DOHH2 (cell line): Measurements from ENCODE around the gene ARRDC2.
"Not testable (repeated sequence)": the region's sequence is repeated elsewhere in the genome, so short reads cannot be mapped to it uniquely, and the experiment has no call there.

Experiments
- H3F3A ChIP-seq: fragments of 200-600 bp; sonication (generic), shearing (Covaris generic); 2 replicates; pipeline ENCODE4 v1.6.0; 2016; ENCODE audit warnings: antibody characterized with exemption, mild to moderate bottlenecking; ENCODE audit not compliant: control insufficient read depth, insufficient read depth
- H3K27ac ChIP-seq: fragments of 200-600 bp; sonication (generic); 2 replicates; pipeline ENCODE4 v1.5.1; 2014; ENCODE audit warnings: low read depth, mild to moderate bottlenecking, low read length, moderate library complexity
- H3K27me3 ChIP-seq: fragments of 200-600 bp; sonication (generic); 2 replicates; pipeline ENCODE4 v1.6.1; 2014; ENCODE audit warnings: mild to moderate bottlenecking, low read length, mixed read lengths; ENCODE audit not compliant: control insufficient read depth
- H3K36me3 ChIP-seq: fragments of 200-600 bp; sonication (generic); 2 replicates; pipeline ENCODE4 v1.6.1; 2014; ENCODE audit warnings: mild to moderate bottlenecking, low read length, moderate library complexity, mixed read lengths; ENCODE audit not compliant: control insufficient read depth
- H3K4me1 ChIP-seq: fragments of 200-600 bp; sonication (generic); 2 replicates; pipeline ENCODE4 v1.6.1; 2014; ENCODE audit warnings: mild to moderate bottlenecking, low read length, mixed read lengths; ENCODE audit not compliant: control insufficient read depth
- H3K4me2 ChIP-seq: fragments of 200-600 bp; sonication (generic); 2 replicates; pipeline ENCODE4 v1.6.0; 2014; ENCODE audit warnings: mild to moderate bottlenecking, low read length, moderate library complexity
- H3K4me3 ChIP-seq: fragments of 200-600 bp; sonication (generic); 2 replicates; pipeline ENCODE4 v1.5.1; 2014; ENCODE audit warnings: mild to moderate bottlenecking, low read length, mixed read lengths
- H3K79me2 ChIP-seq: fragments of 200-600 bp; sonication (generic); 2 replicates; pipeline ENCODE4 v1.6.1; 2014; ENCODE audit warnings: mild to moderate bottlenecking, low read length, mixed read lengths; ENCODE audit not compliant: control insufficient read depth
- H3K9me2 ChIP-seq: fragments of 200-600 bp; sonication (generic); replicated peaks from 2 replicates; pipeline ENCODE4 v1.6.1; 2014; ENCODE audit warnings: mild to moderate bottlenecking, low read length, mixed read lengths; ENCODE audit not compliant: control insufficient read depth
- H3K9me3 ChIP-seq: fragments of 200-600 bp; sonication (generic); 2 replicates; pipeline ENCODE4 v1.6.1; 2014; ENCODE audit warnings: antibody characterized with exemption, low read length, mixed read lengths; ENCODE audit not compliant: control insufficient read depth, insufficient read depth
- H4K20me1 ChIP-seq: fragments of 200-600 bp; sonication (generic); 2 replicates; pipeline ENCODE4 v1.6.0; 2014; ENCODE audit warnings: low read depth, mild to moderate bottlenecking, antibody characterized with exemption, low read length, moderate library complexity; ENCODE audit not compliant: control insufficient read depth, insufficient read depth
- EZH2phosphoT487 ChIP-seq: fragments of 200-600 bp; sonication (generic); IDR thresholded peaks from 2 replicates; pipeline ENCODE4 v1.6.1; 2017; ENCODE audit warnings: borderline replicate concordance, mild to moderate bottlenecking, antibody characterized with exemption, low read length, moderate library complexity, mixed read lengths
- TF ChIP-seq, protein P1 (sequence below): fragments of 200-600 bp; sonication (generic); IDR thresholded peaks from one replicate; pipeline ENCODE4 v1.5.1; 2014; ENCODE audit warnings: antibody characterized with exemption, mild to moderate bottlenecking, low read depth, low read length; ENCODE audit not compliant: poor library complexity, severe bottlenecking

The ARRDC2 gene

DNA sequence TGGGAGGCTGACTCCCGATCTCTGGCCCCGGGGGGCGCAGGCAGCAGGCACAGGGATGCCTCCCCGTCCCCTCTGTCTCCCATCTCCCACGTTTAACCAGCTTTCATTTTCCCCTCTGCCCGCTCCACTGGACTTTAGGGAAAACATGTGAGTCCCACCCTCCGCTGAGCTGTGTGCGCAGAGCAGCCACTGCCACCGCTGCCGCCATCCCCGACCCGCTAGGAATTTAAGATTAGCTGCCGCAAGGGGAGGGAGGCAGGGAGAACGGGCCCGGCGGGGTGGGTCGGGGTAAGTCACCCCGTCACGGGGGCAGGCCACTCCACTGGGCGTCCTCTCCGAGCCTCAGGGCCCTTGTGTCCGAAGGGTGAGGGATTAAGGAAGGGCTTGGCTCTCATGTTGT, 25.5 kb upstream of the ARRDC2 start:
- Histone ChIP-seq H4K20me1 (no peaks in the 10 kb centered on the region), H3K9me2 (no peaks in the 10 kb centered on the region), H3K4me2 (no peak overlapping the region), H3K36me3 (no peaks in the 10 kb centered on the region), H3K4me1 (peaks cover 40% of the 10 kb centered on the region), H3K27me3 (no peaks in the 10 kb centered on the region), H3K79me2 (no peaks in the 10 kb centered on the region), H3K9me3 (no peaks in the 10 kb centered on the region), H3K4me3 (no peak overlapping the region), H3K27ac (no peak overlapping the region), H3F3A (peaks cover 23% of the 10 kb centered on the region)
- TF ChIP-seq EZH2phosphoT487, result no peak
- TF ChIP-seq, protein P1, sequence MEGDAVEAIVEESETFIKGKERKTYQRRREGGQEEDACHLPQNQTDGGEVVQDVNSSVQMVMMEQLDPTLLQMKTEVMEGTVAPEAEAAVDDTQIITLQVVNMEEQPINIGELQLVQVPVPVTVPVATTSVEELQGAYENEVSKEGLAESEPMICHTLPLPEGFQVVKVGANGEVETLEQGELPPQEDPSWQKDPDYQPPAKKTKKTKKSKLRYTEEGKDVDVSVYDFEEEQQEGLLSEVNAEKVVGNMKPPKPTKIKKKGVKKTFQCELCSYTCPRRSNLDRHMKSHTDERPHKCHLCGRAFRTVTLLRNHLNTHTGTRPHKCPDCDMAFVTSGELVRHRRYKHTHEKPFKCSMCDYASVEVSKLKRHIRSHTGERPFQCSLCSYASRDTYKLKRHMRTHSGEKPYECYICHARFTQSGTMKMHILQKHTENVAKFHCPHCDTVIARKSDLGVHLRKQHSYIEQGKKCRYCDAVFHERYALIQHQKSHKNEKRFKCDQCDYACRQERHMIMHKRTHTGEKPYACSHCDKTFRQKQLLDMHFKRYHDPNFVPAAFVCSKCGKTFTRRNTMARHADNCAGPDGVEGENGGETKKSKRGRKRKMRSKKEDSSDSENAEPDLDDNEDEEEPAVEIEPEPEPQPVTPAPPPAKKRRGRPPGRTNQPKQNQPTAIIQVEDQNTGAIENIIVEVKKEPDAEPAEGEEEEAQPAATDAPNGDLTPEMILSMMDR, result no peak

DNA sequence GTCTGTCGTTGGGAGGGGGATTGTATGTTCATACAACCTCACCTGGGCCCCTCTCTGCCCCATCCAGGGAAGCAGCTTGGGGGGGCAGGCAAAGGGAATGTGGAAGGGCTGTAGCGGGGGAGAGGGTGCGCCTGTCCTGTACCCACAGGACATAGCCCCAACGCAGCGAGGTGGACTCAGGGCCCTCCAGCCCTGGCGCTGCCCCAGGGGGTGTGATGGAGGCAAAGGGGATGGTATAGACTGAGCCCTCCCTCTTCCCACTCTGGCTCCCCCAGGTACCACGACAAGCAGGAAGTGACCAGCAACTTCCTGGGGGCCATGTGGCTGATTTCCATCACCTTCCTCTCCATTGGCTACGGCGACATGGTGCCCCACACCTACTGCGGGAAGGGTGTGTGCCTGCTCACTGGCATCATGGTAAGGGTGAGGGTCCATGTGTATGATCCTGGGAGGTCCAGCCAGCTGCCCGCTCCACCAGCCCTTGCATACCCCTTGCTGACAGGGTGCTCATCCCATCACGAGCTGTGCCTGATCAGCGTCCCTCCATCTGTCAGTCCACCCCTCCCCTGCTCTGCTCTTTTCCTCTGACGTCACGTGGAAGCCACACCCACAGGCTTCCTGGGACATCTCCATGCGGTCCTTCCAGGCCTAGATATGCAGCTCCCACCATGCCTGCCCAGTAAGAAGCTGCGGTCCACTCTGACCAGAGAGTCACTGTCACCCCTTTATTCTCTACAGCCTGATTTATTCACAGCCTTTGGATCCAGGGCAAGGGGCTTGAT, 22.7 kb upstream of the ARRDC2 start:
- H3K36me3 ChIP-seq, result no peaks in the 10 kb centered on the region

DNA sequence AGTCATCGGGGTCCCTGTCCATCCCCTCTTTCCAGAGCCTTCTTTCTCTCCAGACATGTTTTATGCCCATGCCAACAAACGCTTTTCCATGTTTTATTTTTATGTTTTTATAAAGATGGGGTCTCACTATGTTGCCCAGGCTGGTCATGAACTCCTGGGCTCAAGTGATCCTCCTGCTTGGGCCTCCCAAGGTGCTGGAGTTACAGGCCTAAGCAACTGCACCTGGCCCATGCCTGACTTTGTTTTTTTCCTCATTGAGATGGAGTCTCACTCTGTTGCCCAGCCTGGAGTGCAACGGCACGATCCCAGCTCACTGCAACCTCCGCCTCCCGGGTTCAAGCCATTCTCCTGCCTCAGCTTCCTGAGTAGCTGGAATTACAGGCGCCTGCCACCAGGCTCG, 21.4 kb upstream of the ARRDC2 start:
- not testable (repeated sequence) for H3K4me3 ChIP-seq, H3K36me3 ChIP-seq, H4K20me1 ChIP-seq, H3K27ac ChIP-seq, H3K9me3 ChIP-seq, H3K79me2 ChIP-seq, H3K27me3 ChIP-seq, H3K9me2 ChIP-seq, H3K4me1 ChIP-seq, H3F3A ChIP-seq, H3K4me2 ChIP-seq

More for the DNA sequence above, 22.7 kb upstream of the ARRDC2 start:
- Histone ChIP-seq H4K20me1 (no peaks in the 10 kb centered on the region), H3K4me2 (no peak overlapping the region), H3K27ac (no peak overlapping the region), H3K9me3 (no peaks in the 10 kb centered on the region), H3K79me2 (no peaks in the 10 kb centered on the region), H3K4me3 (no peak overlapping the region), H3K9me2 (no peaks in the 10 kb centered on the region), H3K4me1 (peaks cover 18% of the 10 kb centered on the region), H3F3A (peaks cover 4% of the 10 kb centered on the region), H3K27me3 (no peaks in the 10 kb centered on the region)
- TF ChIP-seq, protein P1, result no peak
- no peak for TF ChIP-seq EZH2phosphoT487

DNA sequence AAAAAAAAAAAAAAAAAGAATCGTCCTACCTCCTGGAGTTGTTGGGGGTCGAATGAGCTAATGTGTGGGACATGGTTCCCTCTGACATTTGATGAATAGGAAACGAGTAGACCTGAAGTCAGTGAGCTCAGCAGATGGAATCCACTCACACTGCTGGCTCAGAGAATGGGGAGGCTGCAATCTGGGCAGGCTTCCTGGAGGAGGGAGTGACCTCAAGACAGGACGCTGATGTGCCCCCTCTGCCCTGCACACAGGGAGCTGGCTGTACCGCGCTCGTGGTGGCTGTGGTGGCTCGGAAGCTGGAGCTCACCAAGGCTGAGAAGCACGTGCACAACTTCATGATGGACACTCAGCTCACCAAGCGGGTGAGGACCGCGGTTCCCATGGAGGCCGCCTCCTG, 19.8 kb upstream of the ARRDC2 start:
- no peaks in the 10 kb centered on the region for H4K20me1 ChIP-seq
- H3K79me2 ChIP-seq, result no peaks in the 10 kb centered on the region
- H3K9me3 ChIP-seq, result no peaks in the 10 kb centered on the region
- TF ChIP-seq, protein P1, result no peak
- TF ChIP-seq EZH2phosphoT487, result no peak
- H3K4me2 ChIP-seq, result no peak overlapping the region
- H3K27me3 ChIP-seq, result no peaks in the 10 kb centered on the region
- no peaks in the 10 kb centered on the region for H3K9me2 ChIP-seq
- H3K4me3 ChIP-seq, result no peak overlapping the region
- H3F3A ChIP-seq, result no peaks in the 10 kb centered on the region
- H3K27ac ChIP-seq, result no peak overlapping the region
- H3K4me1 ChIP-seq, result peaks cover 10% of the 10 kb centered on the region
- no peaks in the 10 kb centered on the region for H3K36me3 ChIP-seq
